Measurements from ENCODE around the gene WWOX.

Gene WWOX

GRCh38 chr16:78503602-78504001 is 404.1 kb downstream of the WWOX start:
- ChIA-PET CTCF (interaction anchor here (0.6 to 3.9 kb wide), 8 partner anchors 12 to 1963 kb away, joined by 3 to 15 read pairs (median 4); no protein-coding TSS in a partner anchor), POLR2A (no interaction called here)
- peak; percentile 55 for TF ChIP-seq CTCF (IDR thresholded peaks at IDR 0.05; ENCODE audit: control extremely low read depth, extremely low read depth, low read depth, missing control alignments)
- DNase-seq (ENCODE audit: extremely low spot score): peak; percentile 30

- POLR2A ChIA-PET: no interaction called here
- CTCF ChIA-PET: interaction anchor here (0.6 to 3.9 kb wide), 9 partner anchors 11 to 1962 kb away, joined by 3 to 15 read pairs (median 4); no protein-coding TSS in a partner anchor
- DNase-seq (ENCODE audit: extremely low spot score): no peak
- no peak for TF ChIP-seq CTCF (IDR thresholded peaks at IDR 0.05; ENCODE audit: control extremely low read depth, extremely low read depth, low read depth, missing control alignments)
Observed at GRCh38 chr16:78504401-78504851, 405.0 kb downstream of the WWOX start.

- ChIA-PET CTCF (interaction anchor here (0.6 to 3.9 kb wide), 3 partner anchors 10 to 265 kb away, joined by 3 to 15 read pairs (median 4); no protein-coding TSS in a partner anchor), POLR2A (no interaction called here)
- TF ChIP-seq CTCF (IDR thresholded peaks at IDR 0.05; ENCODE audit: control extremely low read depth, extremely low read depth, low read depth, missing control alignments): no peak
- no peak for DNase-seq (ENCODE audit: extremely low spot score)
Observed at GRCh38 chr16:78505036-78505435, 405.6 kb downstream of the WWOX start.

GRCh38 chr16:78505544-78506366 is 406.3 kb downstream of the WWOX start:
- ChIA-PET POLR2A (no interaction called here), CTCF (interaction anchor here (3.9 kb wide), 1 partner anchor 10 kb away, joined by 15 read pairs; no protein-coding TSS in a partner anchor)
- TF ChIP-seq CTCF (IDR thresholded peaks at IDR 0.05; ENCODE audit: control extremely low read depth, extremely low read depth, low read depth, missing control alignments): no peak
- DNase-seq (ENCODE audit: extremely low spot score): no peak

DNA sequence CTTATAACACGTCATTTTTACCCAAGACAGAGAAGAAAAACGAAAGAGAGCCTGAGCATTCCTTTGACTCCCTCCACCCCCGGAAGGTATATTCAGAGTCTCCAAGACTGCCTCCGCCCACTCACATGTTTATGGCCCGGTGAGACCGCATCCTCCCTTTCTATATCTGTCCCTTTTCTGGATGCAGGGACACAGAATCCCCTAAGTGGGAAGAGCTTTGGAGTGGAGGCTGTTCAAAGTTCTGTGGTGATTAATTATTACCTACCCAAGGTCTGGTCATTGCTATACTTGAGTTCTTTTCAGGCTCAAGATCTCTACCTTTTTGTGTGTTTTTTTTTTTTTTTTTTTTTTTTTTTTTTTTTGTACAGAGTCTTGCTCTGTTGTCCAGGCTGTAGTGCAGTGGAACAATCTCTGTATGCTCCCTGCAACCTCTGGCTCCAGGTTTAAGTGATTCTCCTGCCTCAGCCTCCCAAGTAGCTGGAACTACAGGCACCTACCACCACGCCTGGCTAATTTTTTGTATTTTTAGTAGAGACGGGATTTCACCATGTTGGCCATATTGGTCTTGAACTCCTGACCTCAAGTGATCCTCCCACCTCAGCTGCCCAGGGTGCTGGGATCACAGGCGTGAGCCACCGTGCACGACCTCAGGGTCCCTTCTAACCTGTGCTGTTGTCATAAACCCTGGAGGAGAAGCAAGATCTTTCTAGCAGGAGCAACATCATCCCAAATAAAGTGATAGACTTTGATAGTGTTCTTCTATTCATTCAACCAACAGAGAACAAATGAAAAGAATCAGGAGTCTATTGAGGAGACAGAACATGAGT is 407.1 kb downstream of the WWOX start:
- TF ChIP-seq CTCF (IDR thresholded peaks at IDR 0.05; ENCODE audit: control extremely low read depth, extremely low read depth, low read depth, missing control alignments): no peak
- ChIA-PET CTCF (no interaction called here), POLR2A (no interaction called here)
- DNase-seq (ENCODE audit: extremely low spot score): no peak

GRCh38 chr16:78507576-78507975 is 408.1 kb downstream of the WWOX start:
- CTCF ChIA-PET: interaction anchor here (1.5 kb wide), 1 partner anchor 263 kb away, joined by 4 read pairs; no protein-coding TSS in a partner anchor

More at GRCh38 chr16:78507576-78507975, 408.1 kb downstream of the WWOX start:
- no peak for TF ChIP-seq CTCF (IDR thresholded peaks at IDR 0.05; ENCODE audit: control extremely low read depth, extremely low read depth, low read depth, missing control alignments)
- POLR2A ChIA-PET: no interaction called here
- DNase-seq (ENCODE audit: extremely low spot score): no peak
